Activated T-cell treated with anti-CD3 and anti-CD28 coated beads, Interleukin-2, amount 50 U/mL, for 48 hours (primary cell): ENCODE data around the gene CNNM3.
"Not testable (repeated sequence)": the region's sequence is repeated elsewhere in the genome, so short reads cannot be mapped to it uniquely, and the experiment has no call there.

Source experiments
- DNase-seq, 2 experiments: peaks; one replicate each; pipeline ENCODE4 v3.0.0-alpha.2; 2020

The CNNM3 gene

DNA sequence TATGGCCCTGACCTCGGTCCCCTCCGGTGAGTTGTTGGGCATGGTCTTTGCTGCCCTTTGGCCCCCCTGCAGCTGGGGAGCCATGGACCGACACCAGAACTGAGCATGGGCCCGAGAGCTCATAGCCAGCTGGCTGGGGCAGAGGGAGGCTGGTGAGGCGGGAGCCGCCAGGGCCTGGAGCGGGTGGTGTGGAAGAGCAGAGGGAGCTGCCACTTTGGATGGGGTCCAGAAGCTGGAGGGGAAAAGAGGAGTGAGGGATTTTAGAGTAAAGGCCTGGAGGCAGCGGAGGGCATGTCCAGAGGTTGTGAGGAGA, 16.5 kb upstream of the CNNM3 start:
- DNase-seq: no peak

DNA sequence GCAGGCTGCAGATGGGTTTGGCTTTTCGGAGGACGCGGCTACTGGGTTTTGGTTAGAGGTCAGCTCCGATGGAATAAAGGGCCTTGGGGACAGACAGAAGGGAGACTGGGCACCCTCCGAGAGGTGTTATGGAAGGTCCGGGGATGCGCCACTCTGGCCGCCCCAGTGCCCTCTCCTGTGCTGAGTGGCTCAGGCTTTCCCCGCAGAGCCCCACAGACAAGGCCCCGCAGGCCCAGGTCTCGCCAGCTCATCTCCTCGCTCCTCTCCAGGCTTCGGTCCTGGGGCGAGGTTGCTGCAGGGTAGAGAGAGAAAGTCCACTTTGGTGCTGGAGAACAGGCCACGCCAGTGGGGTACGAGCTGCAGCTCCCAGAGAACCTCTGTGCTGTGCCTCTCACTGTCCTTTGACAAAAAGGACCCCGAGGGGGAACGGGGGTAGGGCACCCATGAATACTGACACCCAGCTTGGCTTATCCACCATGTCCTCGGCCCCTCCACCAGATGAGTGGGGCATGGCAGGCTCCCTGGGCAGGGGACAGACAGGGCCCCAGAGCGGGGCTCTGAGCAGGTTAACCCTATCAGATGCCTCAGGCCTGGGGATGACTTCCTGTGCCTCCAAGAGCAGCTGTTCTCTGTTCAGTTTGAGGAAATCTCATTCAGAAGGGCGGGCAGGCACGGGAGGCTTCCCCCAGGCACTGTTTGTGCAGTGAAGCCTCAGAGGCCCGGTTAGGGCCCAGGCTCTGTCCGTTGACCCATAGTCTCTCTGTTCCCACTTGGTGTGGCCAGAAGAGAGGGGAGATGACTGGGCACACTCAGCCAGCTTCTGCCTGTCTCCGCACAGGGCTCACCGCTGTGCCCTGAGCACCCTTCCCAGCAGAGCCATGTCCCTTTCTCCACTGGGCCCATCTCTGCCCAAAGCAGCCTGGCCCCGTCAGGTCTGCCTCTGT, 15.7 kb upstream of the CNNM3 start:
- DNase-seq: no peak

DNA sequence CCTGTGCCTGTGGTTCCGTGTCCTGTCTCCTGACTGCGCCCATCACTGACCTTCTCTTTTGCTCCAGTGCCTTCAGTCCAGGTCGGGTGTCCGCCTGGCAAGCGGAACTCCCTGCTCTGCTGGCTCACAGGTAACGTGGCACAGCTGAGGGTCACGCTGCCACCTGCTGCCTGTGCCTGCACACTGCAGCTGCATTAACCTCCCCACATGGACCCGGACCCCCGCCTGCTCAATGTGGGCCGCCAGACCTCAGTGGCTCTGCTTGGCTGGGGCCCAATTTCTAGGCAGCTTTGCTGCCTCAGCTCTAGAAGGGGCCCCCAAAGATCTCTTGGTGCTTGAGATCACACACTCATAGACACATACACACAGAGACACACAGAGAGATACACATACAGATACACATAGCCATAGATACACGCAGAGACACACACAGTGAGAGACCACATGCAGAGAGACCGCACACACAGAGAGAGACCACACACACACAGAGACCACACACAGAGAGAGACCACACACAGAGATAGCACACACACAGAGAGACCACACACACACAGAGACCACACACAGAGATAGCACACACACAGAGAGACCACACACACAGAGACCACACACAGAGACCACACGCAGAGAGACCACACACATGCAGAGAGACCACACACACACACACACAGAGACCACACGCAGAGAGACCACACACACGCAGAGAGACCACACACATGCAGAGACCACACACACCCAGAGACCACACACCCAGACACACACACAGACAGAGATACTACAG, 14.9 kb upstream of the CNNM3 start:
- DNase-seq: peak; percentile 86 to 88

DNA sequence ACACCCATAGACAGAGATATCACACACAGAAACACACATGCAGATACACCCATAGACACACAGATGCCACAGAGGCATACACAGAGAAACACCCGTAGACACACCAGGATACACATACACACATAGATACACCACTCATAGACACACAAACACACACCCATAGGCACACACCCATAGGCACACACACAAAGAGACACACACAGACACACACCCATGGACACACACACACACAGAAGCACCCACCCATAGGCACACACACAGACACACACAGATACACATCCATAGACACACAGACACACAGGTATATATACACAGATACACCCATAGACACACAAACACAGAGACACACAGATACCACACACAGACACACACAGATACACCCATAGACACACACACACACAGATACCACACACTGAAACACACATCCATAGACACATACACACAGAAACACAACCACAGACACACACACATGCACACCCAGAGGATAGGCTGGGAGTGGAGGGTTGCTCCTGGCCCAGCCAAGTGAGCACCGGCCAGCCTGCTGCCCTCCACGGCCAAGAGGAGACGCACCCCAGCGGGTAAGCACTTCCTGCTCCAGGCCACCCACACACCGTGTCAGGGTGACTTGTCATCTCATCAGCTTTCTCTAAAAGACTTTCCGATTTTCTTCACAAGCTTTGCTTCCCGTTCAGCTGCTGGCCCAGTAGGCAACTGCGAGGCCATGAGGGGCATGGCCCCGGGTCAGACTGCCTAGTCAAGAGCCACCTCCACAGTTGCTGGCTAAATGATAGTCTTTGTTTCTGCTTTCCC, 14.1 kb upstream of the CNNM3 start:
- DNase-seq: peak; percentile 69 to 73

DNA sequence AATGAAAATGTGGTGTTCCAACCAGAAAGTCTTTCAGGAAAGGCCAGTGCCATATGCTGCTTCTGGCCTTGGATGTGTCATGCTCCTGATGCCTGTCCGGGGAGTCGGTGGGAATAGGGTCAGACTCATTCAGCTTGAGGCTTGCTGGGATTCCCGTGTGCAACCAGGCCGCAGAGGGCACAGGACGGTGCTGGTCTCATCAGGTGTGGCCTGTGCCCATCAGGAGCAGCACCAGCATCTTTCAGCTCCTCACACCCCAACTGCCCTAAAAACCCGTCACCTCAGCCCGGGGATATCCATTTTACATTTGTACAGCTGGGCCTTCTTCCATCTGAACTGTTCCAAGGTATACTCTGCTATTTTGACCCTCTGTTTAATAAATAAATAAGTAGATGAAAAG, 13.3 kb upstream of the CNNM3 start:
- DNase-seq: no peak

DNA sequence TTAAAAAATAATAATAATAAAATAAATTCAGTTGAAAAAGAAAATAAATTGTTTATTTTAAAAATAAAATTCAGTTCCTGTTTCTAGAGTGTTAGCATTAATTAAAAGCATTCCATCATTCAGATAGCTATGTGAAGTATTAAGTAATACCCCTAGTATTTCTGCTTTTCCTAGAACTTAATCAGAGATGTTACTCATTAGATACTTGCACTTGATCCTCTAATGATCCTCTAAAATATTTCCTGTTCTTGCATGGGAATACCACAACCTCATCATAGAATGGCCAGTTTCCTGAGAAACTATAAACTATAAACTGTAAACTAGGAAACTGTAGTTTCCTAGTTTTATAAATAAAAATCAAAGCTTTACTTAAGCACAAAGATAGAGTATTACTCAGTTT, 11.1 kb upstream of the CNNM3 start:
- no peak for DNase-seq

DNA sequence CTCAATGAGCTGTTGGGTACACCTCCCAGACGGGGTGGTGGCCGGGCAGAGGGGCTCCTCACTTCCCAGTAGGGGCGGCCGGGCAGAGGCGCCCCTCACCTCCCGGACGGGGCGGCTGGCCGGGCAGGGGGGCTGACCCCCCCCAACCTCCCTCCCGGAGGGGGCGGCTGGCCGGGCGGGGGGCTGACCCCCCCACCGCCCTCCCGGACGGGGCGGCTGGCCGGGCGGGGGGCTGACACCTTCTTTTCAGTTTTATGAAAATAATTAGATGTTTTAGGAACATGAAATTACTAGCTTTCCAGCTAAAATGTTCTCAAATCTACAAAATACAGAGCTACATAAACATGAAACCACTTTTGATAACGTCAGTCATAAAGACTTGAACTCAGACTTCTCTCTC, 10.1 kb upstream of the CNNM3 start:
- not testable (repeated sequence) for DNase-seq

DNA sequence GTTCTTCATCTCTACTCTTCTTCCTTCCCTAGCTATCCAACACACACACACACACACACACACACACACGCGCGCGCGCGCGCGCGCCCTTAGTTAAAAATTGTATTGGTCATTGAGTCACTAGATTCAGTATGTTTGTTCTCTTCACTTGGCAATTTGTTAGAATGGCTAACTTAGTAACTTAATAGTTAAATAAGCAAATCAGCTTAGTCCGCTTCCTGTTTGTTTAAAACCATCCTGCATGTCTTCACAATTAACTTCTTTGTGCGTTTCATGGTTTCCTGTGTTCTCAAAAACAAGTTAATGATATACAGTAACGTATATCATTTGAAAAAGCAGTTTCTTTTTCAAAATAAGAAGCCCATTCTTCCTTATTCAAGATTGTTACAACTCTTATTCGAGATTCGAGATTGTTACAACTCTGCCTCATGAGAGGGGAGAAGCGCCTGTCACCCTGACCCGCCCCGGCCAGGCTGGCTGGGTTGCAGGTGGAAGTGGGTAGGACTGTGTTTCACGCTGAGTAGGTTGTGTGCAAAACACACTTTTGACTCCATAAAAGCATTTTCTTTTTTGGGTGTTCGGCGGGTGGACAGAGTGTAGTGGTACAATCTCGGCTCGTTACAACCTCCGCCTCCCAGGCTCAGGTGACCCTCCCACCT, 9.5 kb upstream of the CNNM3 start:
- DNase-seq: peak; percentile 37 to 38

DNA sequence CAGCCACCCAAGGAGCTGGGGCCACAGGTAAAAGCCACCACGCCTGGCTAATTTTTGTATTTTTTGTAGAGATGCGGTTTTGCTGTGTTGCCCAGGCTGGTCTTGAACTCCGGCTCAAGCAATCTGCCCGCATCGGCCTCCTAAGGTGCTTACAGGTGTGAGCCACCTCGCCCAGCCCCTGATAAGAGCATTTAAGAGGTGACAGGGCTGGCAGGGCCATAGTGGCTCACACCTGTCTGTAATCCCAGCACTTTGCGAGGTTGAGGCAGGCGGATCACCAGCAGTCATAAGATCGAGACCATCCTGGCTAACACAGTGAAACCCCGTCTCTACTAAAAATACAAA, 9.0 kb upstream of the CNNM3 start:
- no peak for DNase-seq

DNA sequence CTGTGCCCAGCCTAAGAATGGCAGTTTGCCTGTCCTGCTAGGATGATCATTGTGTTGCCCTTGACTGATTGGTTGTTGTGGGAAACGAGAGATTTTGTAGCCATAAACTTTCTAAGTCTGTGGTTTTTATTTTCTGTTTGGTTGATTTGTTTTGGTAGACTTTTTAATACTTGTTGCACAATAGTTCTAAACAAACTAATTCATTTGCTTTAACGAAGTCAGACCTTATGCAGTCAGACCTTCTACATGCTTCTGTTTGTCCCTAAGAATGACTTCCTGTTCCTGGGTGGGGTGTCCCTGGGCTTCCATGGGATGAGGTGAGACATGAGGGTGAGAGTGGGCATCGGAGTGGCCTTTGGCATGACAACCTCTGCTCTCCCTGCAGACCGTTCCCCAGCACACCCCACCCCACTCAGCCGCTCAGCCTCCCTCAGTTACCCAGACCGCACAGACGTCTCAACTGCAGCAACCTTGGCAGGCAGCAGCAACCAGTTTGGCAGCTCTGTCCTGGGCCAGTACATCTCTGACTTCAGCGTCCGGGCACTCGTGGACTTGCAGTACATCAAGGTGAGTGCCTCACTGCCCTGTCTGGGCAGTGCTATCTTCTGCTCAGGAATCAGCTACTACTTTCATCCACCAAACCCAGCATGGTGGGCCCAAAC, 7.8 kb upstream of the CNNM3 start:
- DNase-seq: no peak

DNA sequence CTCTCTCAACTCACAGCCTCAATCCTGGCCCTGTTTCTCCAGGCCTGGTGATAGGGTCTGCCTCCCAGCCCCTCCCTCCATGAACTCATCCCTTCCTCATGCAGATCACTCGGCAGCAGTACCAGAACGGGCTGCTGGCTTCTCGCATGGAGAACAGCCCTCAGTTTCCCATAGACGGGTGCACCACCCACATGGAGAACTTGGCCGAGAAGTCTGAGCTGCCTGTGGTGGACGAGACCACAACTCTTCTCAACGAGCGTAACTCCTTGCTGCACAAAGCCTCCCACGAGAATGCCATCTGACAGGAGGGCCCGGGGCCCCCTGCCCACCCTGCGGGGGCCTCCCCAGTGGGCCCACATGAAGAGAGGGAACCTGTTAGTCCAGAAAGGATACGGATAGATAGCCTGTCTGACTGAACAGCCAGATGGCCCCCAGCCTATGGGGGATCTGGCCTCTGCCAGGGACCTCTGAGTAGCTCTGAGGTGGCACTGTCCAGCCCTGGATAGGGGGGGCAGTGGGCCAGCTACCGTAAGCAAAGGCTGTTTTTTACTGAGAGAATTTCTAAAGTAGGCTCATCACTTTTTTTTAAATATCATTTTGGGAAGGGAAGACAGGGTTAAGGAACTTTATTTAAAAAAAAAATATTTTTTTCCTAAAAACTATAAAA, 6.7 kb upstream of the CNNM3 start:
- DNase-seq: no peak

DNA sequence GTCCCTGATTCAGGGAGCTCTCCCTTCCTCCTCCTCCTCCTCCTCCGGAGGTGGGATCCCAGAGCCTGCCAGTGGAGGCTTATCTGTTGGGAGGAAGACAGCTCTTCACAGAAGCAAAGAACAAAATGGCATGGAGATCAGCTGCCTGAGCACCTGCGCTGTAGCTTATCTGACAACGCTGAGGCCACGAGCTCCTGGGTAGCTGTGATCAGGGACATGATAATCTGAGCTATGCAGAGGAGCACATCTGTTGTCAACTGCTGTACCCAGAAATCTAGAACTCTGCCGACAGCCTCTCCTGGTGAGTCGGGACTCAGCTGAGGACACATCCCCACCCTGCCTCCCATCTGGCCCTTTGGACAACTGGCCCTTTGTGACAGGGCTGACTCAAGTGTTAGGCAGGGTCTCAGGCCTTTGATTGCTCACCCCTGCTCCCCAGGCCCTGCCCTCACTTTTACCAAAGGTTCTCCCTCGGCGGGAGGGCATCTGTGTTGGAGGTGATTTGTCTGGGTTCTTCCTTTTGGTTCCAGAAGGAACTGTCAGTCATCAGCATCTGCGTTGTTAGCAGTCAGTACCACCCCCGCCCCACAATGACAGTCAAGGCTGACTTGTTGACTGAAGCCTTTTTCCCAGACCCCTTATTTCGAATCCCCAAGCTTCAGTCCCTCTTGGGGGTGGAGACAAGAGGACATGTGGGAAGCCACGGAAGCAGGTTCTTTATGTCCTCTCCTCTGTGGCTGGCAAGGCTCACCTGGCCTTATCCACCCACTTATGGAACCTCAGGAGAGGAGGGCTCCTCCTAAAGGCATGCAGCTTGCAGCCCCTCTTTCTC, 5.9 kb upstream of the CNNM3 start:
- no peak for DNase-seq

DNA sequence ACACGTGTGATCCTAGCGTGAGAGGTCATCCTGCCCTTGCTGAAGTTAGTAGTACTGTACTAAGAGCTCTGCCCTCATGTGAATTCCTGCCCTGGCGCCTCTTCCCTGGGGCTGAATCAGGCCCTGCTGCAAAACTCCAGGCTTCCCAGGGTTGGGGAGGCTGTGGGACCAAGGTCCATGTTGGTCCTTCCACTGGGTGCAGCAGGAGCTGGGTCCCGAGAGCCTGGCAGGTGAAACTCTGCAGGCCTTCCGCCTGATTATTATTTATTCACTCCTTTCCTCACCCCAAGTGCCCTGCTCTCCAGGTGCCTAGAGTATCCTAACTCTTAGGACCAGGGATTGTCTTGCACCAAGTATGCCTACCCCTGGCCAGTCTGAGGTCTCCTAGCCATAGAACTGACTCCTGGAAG, 5.3 kb upstream of the CNNM3 start:
- DNase-seq: no peak

DNA sequence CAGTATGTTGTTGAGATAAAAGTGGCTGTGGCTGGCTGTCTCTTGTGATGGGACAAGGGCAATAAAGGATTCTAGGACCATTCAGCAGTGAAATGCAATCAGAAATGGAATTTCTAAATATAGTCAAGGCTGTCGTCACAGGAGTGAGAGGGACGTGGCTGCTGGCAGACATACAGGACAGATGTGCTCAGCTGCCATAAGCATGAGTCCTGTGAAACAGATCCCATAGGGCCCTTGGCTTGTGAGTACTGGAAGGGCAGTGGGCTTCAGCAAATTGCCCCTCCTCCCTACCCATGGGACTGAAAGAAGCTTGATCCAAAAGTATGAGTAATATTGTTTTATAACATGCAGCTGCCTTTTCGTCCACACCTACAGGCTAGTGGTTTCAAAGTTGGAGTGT, 4.2 kb upstream of the CNNM3 start:
- no peak for DNase-seq

DNA sequence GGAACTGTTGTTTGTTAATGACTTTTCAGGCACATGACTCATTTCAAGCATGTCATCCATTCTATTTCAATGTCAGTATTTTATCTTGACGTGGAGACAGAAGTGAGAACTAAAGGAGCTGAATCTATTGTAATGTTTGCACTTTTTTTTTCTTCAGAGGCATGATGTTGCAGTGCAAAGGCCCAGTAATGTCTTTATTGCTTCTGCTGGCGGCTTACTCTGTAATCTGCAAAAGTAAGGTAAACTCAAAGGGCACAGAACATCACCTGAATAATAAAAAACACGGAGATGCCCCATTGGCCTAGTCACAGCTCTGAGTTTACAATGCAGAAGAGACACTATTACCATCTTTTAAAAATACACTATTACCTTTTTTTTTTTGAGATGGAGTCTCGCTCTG, 2.4 kb upstream of the CNNM3 start:
- no peak for DNase-seq

DNA sequence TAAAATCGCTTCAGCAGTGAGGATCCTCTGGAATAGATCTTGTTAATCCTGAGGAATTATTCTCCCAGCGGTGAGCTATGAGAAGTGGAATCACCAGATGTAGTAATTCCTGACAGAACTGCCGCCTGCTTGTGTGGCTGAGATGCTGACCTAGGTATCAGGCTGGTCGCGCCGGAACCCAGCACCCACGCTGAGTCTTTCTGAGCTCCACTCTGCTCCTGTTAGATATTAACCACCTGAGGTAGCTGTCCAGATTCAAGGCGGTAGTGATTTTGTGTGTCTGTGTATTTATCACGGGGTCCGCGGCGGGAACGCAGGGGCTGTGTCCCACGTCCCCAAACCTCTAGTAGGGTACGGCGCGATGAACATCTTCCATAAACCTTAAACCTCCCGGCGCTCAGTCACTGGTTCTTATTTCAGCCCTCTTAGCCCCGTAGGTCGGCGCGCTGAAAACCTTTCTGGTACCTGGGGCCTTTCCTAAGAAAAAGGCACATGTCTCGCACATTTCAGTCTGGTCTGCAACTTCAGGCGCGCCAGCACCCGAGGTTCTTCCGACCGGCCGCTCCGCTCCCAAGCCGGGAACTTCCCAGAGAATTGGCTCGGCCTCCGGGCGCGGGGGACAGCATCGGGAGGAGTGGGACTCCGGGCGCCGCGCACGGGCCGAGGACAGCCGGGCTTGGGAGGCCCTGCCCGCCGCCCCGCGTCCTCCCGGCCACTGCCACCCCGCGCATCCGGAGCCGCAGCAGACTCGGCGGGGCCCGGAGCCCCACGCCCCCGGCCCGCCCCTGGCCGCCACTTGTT, 542 bp upstream of the CNNM3 start:
- DNase-seq: no peak

DNA sequence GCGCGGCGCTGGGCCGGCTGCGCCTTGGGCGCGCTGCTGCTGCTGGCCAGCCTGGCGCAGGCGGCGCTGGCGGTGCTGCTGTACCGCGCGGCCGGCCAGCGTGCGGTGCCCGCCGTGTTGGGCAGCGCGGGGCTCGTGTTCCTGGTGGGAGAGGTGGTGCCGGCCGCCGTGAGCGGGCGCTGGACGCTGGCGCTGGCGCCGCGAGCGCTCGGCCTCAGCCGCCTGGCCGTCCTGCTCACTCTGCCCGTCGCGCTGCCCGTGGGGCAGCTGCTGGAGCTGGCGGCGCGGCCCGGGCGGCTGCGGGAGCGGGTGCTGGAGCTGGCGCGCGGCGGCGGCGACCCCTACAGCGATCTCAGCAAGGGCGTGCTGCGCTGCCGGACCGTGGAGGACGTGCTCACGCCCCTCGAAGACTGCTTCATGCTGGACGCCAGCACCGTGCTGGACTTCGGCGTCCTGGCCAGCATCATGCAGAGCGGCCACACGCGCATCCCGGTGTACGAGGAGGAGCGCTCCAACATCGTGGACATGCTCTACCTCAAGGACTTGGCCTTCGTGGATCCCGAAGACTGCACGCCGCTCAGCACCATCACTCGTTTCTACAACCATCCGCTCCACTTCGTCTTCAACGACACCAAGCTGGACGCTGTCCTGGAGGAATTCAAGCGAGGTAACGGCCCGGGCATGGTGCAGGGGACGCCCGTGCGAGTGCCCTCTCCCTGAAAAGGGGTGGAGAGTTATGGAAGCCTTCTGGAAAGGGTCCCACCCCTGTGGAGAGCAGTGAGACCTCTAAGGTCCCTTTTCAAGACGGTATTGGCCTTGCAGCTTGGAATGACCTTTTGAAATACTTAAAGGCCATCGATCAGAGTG, 1.0 kb downstream of the CNNM3 start:
- DNase-seq: peak in 1 of 2 experiments; percentile 39

DNA sequence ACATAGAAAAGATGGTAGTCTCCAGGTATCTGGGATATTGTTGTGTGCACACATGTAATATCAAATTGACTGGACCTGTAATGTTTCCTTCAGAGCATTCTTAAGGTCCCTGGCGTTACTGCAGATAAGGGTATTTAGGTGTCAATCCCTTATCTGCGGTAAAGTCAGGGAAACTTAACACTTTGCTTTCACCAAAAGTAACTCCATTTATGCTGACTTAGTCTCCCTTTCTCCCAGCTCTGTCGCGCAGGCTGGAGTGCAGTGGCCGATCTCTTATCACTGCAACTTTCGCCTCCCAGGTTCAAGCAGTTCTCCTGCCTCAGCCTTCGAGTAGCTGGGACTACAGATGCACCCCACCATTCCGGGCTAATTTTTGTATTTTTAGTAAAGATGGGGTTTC, 1.8 kb downstream of the CNNM3 start:
- no peak for DNase-seq
